ENCODE results near the gene INO80D. TPM values are rescaled to one million over a fixed set of nuclear protein-coding genes. Genes with fewer than 3 reads are reported as not detected.

INO80D gene
- total and polyA plus RNA-seq, 11 donors, result 2.9 to 21.7 (median 14.7) TPM

DNA sequence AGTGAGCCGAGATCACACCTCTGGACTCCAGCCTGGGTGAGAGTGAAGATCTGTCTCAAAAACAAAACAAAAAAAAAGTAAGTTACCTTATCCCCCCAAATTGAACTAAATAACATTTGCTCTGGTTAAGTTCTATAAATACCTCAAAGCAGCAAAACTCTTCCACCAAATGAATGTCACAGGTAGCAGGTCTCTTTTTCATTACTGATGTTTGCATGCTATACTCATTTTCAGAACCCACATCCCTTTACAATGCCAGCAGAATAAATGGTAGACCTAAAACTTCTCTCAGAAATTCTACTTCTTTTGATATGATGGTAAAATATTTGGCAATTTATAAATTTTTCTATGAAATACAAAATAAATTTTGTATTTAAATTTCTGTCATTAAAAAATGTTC, 22.3 kb downstream of the INO80D start:
- intact Hi-C loops (cut with DNase I), result no loop called here
- Histone ChIP-seq H3K4me3 (no peak overlapping the region), H3K27me3 (no peaks in the 10 kb centered on the region), H3K27ac (no peak overlapping the region), H3K36me3 (peaks cover 0 to 45% (median 25%) of the 10 kb centered on the region in 9 donors), H3K9me3 (peaks cover 0 to 14% (median 0%) of the 10 kb centered on the region in 12 donors), H3K4me1 (no peaks in the 10 kb centered on the region)
- ATAC-seq (no peak), DNase-seq (no peak)
- WGBS, 4 donors, result 96 to 100% (median 100%) methylated on average over 1 of the region's 1 CpG
- no peak for TF ChIP-seq CTCF (IDR thresholded peaks at IDR 0.05)
- no peak for TF ChIP-seq POLR2A (IDR thresholded peaks at IDR 0.05)

DNA sequence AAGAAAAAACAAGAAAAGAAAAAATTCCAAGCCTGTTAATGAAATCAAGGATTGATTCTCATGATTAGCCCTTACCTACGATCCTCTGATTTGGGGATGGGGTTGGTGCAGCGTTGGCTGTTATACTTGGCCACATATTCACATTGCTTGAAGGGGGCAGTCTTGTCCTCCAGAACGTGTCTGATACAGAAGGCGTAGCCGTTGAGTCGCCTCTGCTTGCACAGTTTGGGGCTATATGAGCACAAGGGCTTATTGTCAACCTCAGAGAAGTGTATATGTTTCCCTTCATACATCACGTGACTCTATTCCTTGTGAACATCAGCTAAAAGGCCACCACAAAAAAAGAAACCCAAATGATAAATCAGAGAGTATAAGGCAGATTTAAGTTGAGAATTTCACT, 23.2 kb downstream of the INO80D start:
- intact Hi-C loops (cut with DNase I), result no loop called here
- WGBS, 4 donors, result 83 to 89% (median 85%) methylated on average over 7 of the region's 7 CpGs

DNA sequence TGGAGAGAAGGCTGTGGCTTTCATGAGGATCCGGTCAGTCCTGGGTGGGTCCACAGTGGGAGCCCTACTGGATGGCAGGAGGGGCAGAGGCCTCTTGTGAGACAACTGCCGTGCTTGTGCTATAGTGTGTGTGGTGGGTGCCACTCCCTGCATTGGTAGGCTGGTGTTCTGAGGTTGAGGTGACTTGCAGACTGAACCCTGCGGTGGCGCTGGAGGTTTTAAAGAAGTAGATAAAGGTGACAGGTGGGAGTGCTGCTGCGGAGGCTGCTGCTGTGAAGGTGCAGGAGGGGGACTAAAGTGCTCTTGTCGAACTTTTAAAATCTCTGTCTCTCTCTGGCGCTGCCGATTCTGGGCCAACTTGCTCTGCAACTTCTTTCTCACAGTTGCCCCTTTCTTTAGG, 29.7 kb downstream of the INO80D start:
- TF ChIP-seq POLR2A (IDR thresholded peaks at IDR 0.05), result no peak
- TF ChIP-seq CTCF (IDR thresholded peaks at IDR 0.05), result no peak
- Histone ChIP-seq H3K27me3 (no peaks in the 10 kb centered on the region), H3K4me3 (no peak overlapping the region), H3K36me3 (peaks cover 0 to 73% (median 47%) of the 10 kb centered on the region in 9 donors), H3K27ac (no peak overlapping the region), H3K4me1 (peaks cover 0 to 9% (median 0%) of the 10 kb centered on the region in 12 donors), H3K9me3 (no peaks in the 10 kb centered on the region)
- no peak for DNase-seq
- intact Hi-C loops (cut with DNase I), result no loop called here
- no peak for ATAC-seq
- 93 to 97% (median 96%) methylated on average over 8 of the region's 8 CpGs for WGBS, 4 donors

More for the DNA sequence above, 23.2 kb downstream of the INO80D start:
- Histone ChIP-seq H3K4me1 (no peaks in the 10 kb centered on the region), H3K4me3 (no peak overlapping the region), H3K27ac (no peak overlapping the region), H3K27me3 (no peaks in the 10 kb centered on the region), H3K9me3 (peaks cover 0 to 10% (median 0%) of the 10 kb centered on the region in 12 donors), H3K36me3 (peaks cover 0 to 50% (median 27%) of the 10 kb centered on the region in 9 donors)
- TF ChIP-seq POLR2A (IDR thresholded peaks at IDR 0.05), result no peak
- no peak for TF ChIP-seq CTCF (IDR thresholded peaks at IDR 0.05)
- ATAC-seq, result no peak
- DNase-seq, result no peak

GRCh38 chr2:206054952-206055351, 31.0 kb downstream of the INO80D start:
- TF ChIP-seq POLR2A (IDR thresholded peaks at IDR 0.05), result no peak
- TF ChIP-seq CTCF (IDR thresholded peaks at IDR 0.05), result no peak
- no peak for ATAC-seq
- DNase-seq, result no peak
- Histone ChIP-seq H3K4me3 (no peak overlapping the region), H3K27me3 (no peaks in the 10 kb centered on the region), H3K27ac (no peak overlapping the region), H3K36me3 (peaks cover 0 to 66% (median 42%) of the 10 kb centered on the region in 9 donors), H3K9me3 (no peaks in the 10 kb centered on the region), H3K4me1 (peaks cover 0 to 9% (median 0%) of the 10 kb centered on the region in 12 donors)
- intact Hi-C loops (cut with DNase I), result no loop called here
- WGBS, 4 donors, result 59 to 76% (median 67%) methylated on average over 3 of the region's 3 CpGs

All from heart left ventricle (tissue), 16 donors.